GM23338 (cell line): Measurements from ENCODE around the gene PHKG2. TPM values are rescaled to one million over a fixed set of nuclear protein-coding genes. Genes with fewer than 3 reads are reported as not detected.

ENCODE experiments used
- ATAC-seq: fragments of 200-7000 bp; cut with Tn5 transposase; 3 replicates; pipeline ENCODE4 v1.9.1; 2020
- DNase-seq: peaks from one replicate; pipeline ENCODE4 v3.0.0-alpha.2; 2015; ENCODE audit warnings: low spot score
- H2AFZ ChIP-seq: fragments of 200-600 bp; sonication (generic); 2 replicates; pipeline ENCODE4 v1.8.0; 2016; ENCODE audit warnings: antibody characterized with exemption, mild to moderate bottlenecking, moderate library complexity
- H3F3A ChIP-seq: fragments of 200-600 bp; sonication (generic); replicated peaks from 2 replicates; pipeline ENCODE4 v1.8.0; 2017; ENCODE audit warnings: antibody characterized with exemption, mixed run types, low read depth
- H3K27ac ChIP-seq: fragments of 200-600 bp; sonication (generic); 2 replicates; pipeline ENCODE4 v1.6.1; 2016; ENCODE audit warnings: low read depth
- H3K27me3 ChIP-seq: fragments of 200-600 bp; sonication (generic); 2 replicates; pipeline ENCODE4 v1.8.0; 2016; ENCODE audit warnings: mild to moderate bottlenecking, mixed run types, moderate library complexity; ENCODE audit not compliant: insufficient read depth
- H3K36me3 ChIP-seq: fragments of 200-600 bp; sonication (generic); 2 replicates; pipeline ENCODE4 v1.8.0; 2016; ENCODE audit warnings: mild to moderate bottlenecking; ENCODE audit not compliant: insufficient read depth
- H3K4me1 ChIP-seq: fragments of 200-600 bp; sonication (generic); 2 replicates; pipeline ENCODE4 v1.8.0; 2016; ENCODE audit warnings: mild to moderate bottlenecking, moderate library complexity; ENCODE audit not compliant: insufficient read depth
- H3K4me2 ChIP-seq: fragments of 200-600 bp; sonication (generic); 2 replicates; pipeline ENCODE4 v1.7.1; 2017; ENCODE audit warnings: mixed run types
- H3K4me3 ChIP-seq: fragments of 200-600 bp; sonication (generic); 2 replicates; pipeline ENCODE4 v1.6.1; 2016; ENCODE audit warnings: mixed run types
- H3K79me2 ChIP-seq: fragments of 200-600 bp; sonication (generic); replicated peaks from 2 replicates; pipeline ENCODE4 v1.8.0; 2017; ENCODE audit warnings: mild to moderate bottlenecking; ENCODE audit not compliant: insufficient read depth
- H3K9me2 ChIP-seq: fragments of 200-600 bp; sonication (generic); 2 replicates; pipeline ENCODE4 v1.8.0; 2017; ENCODE audit not compliant: insufficient read depth
- H4K20me1 ChIP-seq: fragments of 200-600 bp; sonication (generic); replicated peaks from 2 replicates; pipeline ENCODE4 v1.8.0; 2017; ENCODE audit warnings: mild to moderate bottlenecking; ENCODE audit not compliant: insufficient read depth
- H3K27ac Mint-ChIP-seq: 2 replicates; pipeline ENCODE4 v1.8.0; 2020; ENCODE audit warnings: inconsistent platforms, mild to moderate bottlenecking, moderate library complexity, mixed read lengths
- H3K27me3 Mint-ChIP-seq: 3 replicates; pipeline ENCODE4 v1.8.0; 2022; ENCODE audit warnings: low read depth, mild to moderate bottlenecking, moderate library complexity, mixed read lengths, inconsistent platforms; ENCODE audit not compliant: insufficient read depth, poor library complexity
- H3K36me3 Mint-ChIP-seq: 3 replicates; pipeline ENCODE4 v1.8.0; 2021; ENCODE audit warnings: low read depth, mild to moderate bottlenecking, inconsistent platforms, moderate library complexity, mixed read lengths
- H3K4me1 Mint-ChIP-seq: 3 replicates; pipeline ENCODE4 v1.8.0; 2020; ENCODE audit warnings: mild to moderate bottlenecking, inconsistent platforms, mixed read lengths
- H3K4me3 Mint-ChIP-seq: 3 replicates; pipeline ENCODE4 v1.8.0; 2021; ENCODE audit warnings: moderate library complexity, mild to moderate bottlenecking, inconsistent platforms, mixed read lengths
- H3K9me3 Mint-ChIP-seq: 3 replicates; pipeline ENCODE4 v1.8.0; 2020; ENCODE audit warnings: moderate library complexity, mild to moderate bottlenecking, inconsistent platforms, mixed read lengths
- CREB1 ChIP-seq: fragments of 250-450 bp; sonication (Bioruptor Pico); IDR thresholded peaks from 2 replicates; pipeline ENCODE4 v1.5.0; 2020; ENCODE audit warnings: low read depth, mild to moderate bottlenecking, moderate library complexity
- ETS1 ChIP-seq: IDR thresholded peaks from 2 replicates; pipeline ENCODE4 v1.6.1; 2016; ENCODE audit warnings: antibody characterized with exemption
- EZH2 ChIP-seq: fragments of 200-600 bp; sonication (generic); IDR thresholded peaks from one replicate; pipeline ENCODE4 v1.8.0; 2017; ENCODE audit warnings: antibody characterized with exemption, mild to moderate bottlenecking, low read depth; ENCODE audit not compliant: unreplicated experiment
- EZH2phosphoT487 ChIP-seq: fragments of 200-600 bp; sonication (generic); IDR thresholded peaks from one replicate; pipeline ENCODE4 v1.8.1; 2018; ENCODE audit warnings: antibody characterized with exemption; ENCODE audit not compliant: unreplicated experiment
- JUNB ChIP-seq: IDR thresholded peaks from one replicate; pipeline ENCODE4 v1.6.1; 2016; ENCODE audit warnings: antibody characterized with exemption; ENCODE audit not compliant: unreplicated experiment
- NANOG ChIP-seq: IDR thresholded peaks from 2 replicates; pipeline ENCODE4 v1.6.1; 2016; ENCODE audit warnings: antibody characterized with exemption, borderline replicate concordance
- POLR2AphosphoS5 ChIP-seq: IDR thresholded peaks from 2 replicates; pipeline ENCODE4 v1.6.1; 2016; ENCODE audit warnings: antibody characterized with exemption, low read depth
- REST ChIP-seq: IDR thresholded peaks from one replicate; pipeline ENCODE4 v1.6.1; 2018; ENCODE audit warnings: antibody characterized with exemption; ENCODE audit not compliant: unreplicated experiment
- STAT1 ChIP-seq: IDR thresholded peaks from one replicate; pipeline ENCODE4 v1.6.1; 2016; ENCODE audit warnings: antibody characterized with exemption; ENCODE audit not compliant: unreplicated experiment
- ZNF114 ChIP-seq: fragments of 250-450 bp; sonication (Bioruptor Pico); IDR thresholded peaks from 2 replicates; pipeline ENCODE4 v1.5.0; 2020; ENCODE audit warnings: mild to moderate bottlenecking, moderate library complexity
- ZNF331 ChIP-seq: fragments of 250-450 bp; sonication (Bioruptor Pico); IDR thresholded peaks from 2 replicates; pipeline ENCODE4 v1.5.0; 2020; ENCODE audit warnings: low read depth, mild to moderate bottlenecking, moderate library complexity
- ZNF462 ChIP-seq: fragments of 250-450 bp; sonication (Bioruptor Pico); IDR thresholded peaks from 2 replicates; pipeline ENCODE4 v1.5.0; 2020; ENCODE audit warnings: mild to moderate bottlenecking, moderate library complexity
- polyA plus RNA-seq: library from polyadenylated mRNA; unstranded; fragments of >200 nt; fragmentation: Nextera tagmentation; extraction: Ambion mirVana; gene quantifications from 2 replicates; pipeline ENCODE4 v1.2.1, GENCODE V29; 2016
- total RNA-seq: library from RNA; depleted of rRNA; stranded (reverse); fragments of >200 nt; shearing (Covaris generic); gene quantifications from 2 replicates; pipeline ENCODE4 v1.2.3, GENCODE V29; 2014

PHKG2 gene
- total and polyA plus RNA-seq, 2 experiments from 2014 or later = 26.9 to 27.0 TPM

GRCh38 chr16:30758988-30759491 lies 10.8 kb downstream of the PHKG2 start (continued):
- TF ChIP-seq ZNF462 (CRISPR knock-in tag) (no peak), ETS1 (no peak), ZNF331 (no peak), JUNB (no peak), STAT1 (no peak), CREB1 (CRISPR knock-in tag) (no peak), EZH2phosphoT487 (no peak), NANOG (no peak), EZH2 (no peak)

- Histone ChIP-seq H3K36me3 (peaks cover 25% of the 10 kb centered on the region), H3F3A (0 out of 2 replicates have a peak, but pooled peaks cover 7% of the 10 kb centered on the region), H2AFZ (no peak overlapping the region), H3K9me2 (no peaks in the 10 kb centered on the region), H3K4me3 (no peak overlapping the region), H3K4me1 (peaks cover 6% of the 10 kb centered on the region; the same call in 1 of the 2 replicates), H4K20me1 (peaks cover 20% of the 10 kb centered on the region), H3K27ac (no peak overlapping the region), H3K4me2 (no peak overlapping the region), H3K79me2 (peaks cover 24% of the 10 kb centered on the region), H3K27me3 (no peaks in the 10 kb centered on the region)
- H3K27me3 Mint-ChIP-seq = peaks cover 29% of the 10 kb centered on the region
- ATAC-seq = no peak
- no peak overlapping the region for H3K27ac Mint-ChIP-seq
- DNase-seq = no peak
- peak overlapping the region; percentile 95 for H3K4me3 Mint-ChIP-seq
- H3K4me1 Mint-ChIP-seq = peaks cover 16% of the 10 kb centered on the region
- no peaks in the 10 kb centered on the region; the same call in 2 of the 3 replicates for H3K9me3 Mint-ChIP-seq
- H3K36me3 Mint-ChIP-seq = peaks cover 40% of the 10 kb centered on the region
- TF ChIP-seq ZNF114 = no peak
- TF ChIP-seq STAT1 = no peak
- TF ChIP-seq CREB1 (CRISPR knock-in tag) = no peak
- no peak for TF ChIP-seq ZNF331
- TF ChIP-seq ETS1 = no peak
- no peak for TF ChIP-seq REST
- TF ChIP-seq EZH2phosphoT487 = no peak
- TF ChIP-seq POLR2AphosphoS5 = no peak
- TF ChIP-seq NANOG = no peak
- TF ChIP-seq JUNB = no peak
Measured at GRCh38 chr16:30760001-30760559, 11.9 kb downstream of the PHKG2 start.
